Gastroesophageal sphincter (tissue), 3 donors: Measurements from ENCODE around the gene LRRIQ3.

Source experiments
- CTCF ChIP-seq, 4 experiments: fragments of 200-600 bp in 2 of 4; fragments of 450-650 bp in 2 of 4; sonication (generic) in 1 of 4; IDR thresholded peaks; one replicate each; pipeline ENCODE4 v1.5.1; 2017 to 2019; ENCODE audit warnings: antibody characterized with exemption in 4 of 4, mild to moderate bottlenecking in 2 of 4, moderate library complexity in 2 of 4
- POLR2A ChIP-seq, 2 donors: fragments of 450-650 bp; IDR thresholded peaks; one replicate each; pipeline ENCODE4 v1.6.1; 2017; ENCODE audit warnings: antibody characterized with exemption in 2 of 2, mild to moderate bottlenecking in 2 of 2, moderate library complexity in 1 of 2

GRCh38 chr1:74145086-74145485 is 52.9 kb downstream of the LRRIQ3 start:
- TF ChIP-seq POLR2A (IDR thresholded peaks at IDR 0.05), result no peak
- no peak for TF ChIP-seq CTCF (IDR thresholded peaks at IDR 0.05)
